ENCODE measurements around the gene EED. TPM values are rescaled to one million over a fixed set of nuclear protein-coding genes. Genes with fewer than 3 reads are reported as not detected.

EED gene, protein sequence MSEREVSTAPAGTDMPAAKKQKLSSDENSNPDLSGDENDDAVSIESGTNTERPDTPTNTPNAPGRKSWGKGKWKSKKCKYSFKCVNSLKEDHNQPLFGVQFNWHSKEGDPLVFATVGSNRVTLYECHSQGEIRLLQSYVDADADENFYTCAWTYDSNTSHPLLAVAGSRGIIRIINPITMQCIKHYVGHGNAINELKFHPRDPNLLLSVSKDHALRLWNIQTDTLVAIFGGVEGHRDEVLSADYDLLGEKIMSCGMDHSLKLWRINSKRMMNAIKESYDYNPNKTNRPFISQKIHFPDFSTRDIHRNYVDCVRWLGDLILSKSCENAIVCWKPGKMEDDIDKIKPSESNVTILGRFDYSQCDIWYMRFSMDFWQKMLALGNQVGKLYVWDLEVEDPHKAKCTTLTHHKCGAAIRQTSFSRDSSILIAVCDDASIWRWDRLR
- 66.7 TPM for polyA plus RNA-seq (2012; ENCODE audit: missing spikeins)

DNA sequence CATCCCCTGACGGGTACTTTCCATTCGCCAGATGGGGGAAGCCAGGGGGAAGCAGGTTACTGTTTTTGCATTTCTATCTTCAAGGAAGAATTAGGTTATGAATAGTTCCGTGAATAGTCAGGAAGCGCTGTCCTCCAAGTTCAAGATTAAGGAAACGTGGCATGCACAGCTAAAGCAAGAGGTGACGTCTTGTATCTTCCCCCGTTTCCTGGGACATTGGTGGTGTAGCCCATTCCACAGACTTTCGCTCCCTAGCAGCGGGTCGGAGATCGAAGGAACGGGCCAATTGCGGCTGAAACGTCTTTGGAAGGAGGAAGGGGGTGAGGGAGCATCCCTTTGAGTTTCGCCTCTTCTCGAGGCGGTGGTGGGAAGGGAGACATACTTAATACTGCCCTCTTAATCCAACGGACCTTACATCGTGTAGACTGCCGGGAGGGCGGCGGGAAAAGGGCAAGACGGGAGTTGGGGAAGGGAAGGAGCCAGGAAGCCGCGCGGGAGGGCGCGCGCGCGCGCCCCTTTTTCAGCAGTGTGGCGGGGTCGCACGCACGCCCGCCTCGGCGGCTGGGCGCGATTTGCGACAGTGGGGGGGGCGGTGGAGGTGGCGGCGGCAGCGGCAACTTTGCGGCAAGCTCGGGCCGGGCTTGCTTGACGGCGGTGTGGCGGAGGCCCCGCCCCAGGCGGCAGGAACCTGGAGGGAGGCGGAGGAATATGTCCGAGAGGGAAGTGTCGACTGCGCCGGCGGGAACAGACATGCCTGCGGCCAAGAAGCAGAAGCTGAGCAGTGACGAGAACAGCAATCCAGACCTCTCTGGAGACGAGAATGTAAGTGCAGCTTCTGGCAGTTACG is at the start of gene EED:
Gene EED (plus strand): TSS at position 232 of the 847 bp plus-strand sequence. CDS start 477 bp downstream, at position 709.
- DNase-seq (ENCODE audit: insufficient read length) (peak; percentile 60), FAIRE-seq (peak; percentile 97)
- TF ChIP-seq POLR2AphosphoS5 (IDR thresholded peaks at IDR 0.05; ENCODE audit: low read depth, low read length): peak; percentile 96
- peak; percentile 94 for TF ChIP-seq POLR2A (IDR thresholded peaks at IDR 0.05; ENCODE audit: low read depth, low read length)
- TF ChIP-seq TAF1 (IDR thresholded peaks at IDR 0.05; ENCODE audit: borderline replicate concordance, low read depth, low read length): peak; percentile 81

GRCh38 chr11:86194998-86195397 is 49.6 kb upstream of the EED start:
- DNase-seq (ENCODE audit: insufficient read length) (no peak), FAIRE-seq (no peak)
- TF ChIP-seq TAF1 (IDR thresholded peaks at IDR 0.05; ENCODE audit: borderline replicate concordance, low read depth, low read length) (no peak), POLR2AphosphoS5 (IDR thresholded peaks at IDR 0.05; ENCODE audit: low read depth, low read length) (no peak), POLR2A (IDR thresholded peaks at IDR 0.05; ENCODE audit: low read depth, low read length) (no peak)

DNA sequence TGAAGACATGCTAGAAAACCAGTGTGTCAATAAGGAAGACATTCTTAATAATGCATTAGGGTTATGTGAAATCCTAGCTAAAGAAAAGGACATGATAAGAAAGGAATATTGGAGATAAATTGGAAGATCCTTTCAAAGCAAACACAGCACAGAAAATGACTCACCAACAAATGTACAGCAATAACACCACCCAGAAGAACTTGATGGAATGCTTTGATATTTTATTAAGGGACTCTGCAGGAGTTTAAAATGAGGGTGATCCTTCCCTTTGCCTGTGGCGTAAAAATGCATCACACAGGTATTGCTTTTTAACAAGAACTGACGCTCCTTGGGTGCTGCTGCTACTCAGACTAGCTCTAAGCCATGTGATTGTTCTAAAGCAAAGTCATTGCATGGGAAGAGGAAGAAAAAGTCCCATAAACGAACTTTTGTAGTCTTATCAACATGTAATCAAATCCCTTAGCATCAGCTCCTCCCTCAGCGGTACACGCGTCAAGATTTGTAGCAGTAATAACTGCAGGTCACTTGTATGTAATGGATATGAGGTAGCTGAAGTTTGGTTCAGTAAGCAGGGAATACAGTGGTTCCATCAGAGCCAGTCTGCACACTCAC is 48.4 kb upstream of the EED start:
- DNase-seq (ENCODE audit: insufficient read length): no peak
- no peak for TF ChIP-seq POLR2AphosphoS5 (IDR thresholded peaks at IDR 0.05; ENCODE audit: low read depth, low read length)
- no peak for FAIRE-seq

GRCh38 chr11:86196913-86197312 is 47.6 kb upstream of the EED start:
- DNase-seq (ENCODE audit: insufficient read length): no peak
- no peak for TF ChIP-seq TAF1 (IDR thresholded peaks at IDR 0.05; ENCODE audit: borderline replicate concordance, low read depth, low read length)
- no peak for TF ChIP-seq POLR2AphosphoS5 (IDR thresholded peaks at IDR 0.05; ENCODE audit: low read depth, low read length)
- TF ChIP-seq POLR2A (IDR thresholded peaks at IDR 0.05; ENCODE audit: low read depth, low read length): no peak
- FAIRE-seq: no peak

- no peak for FAIRE-seq
- no peak for DNase-seq (ENCODE audit: insufficient read length)
- TF ChIP-seq POLR2AphosphoS5 (IDR thresholded peaks at IDR 0.05; ENCODE audit: low read depth, low read length) (no peak), POLR2A (IDR thresholded peaks at IDR 0.05; ENCODE audit: low read depth, low read length) (no peak), TAF1 (IDR thresholded peaks at IDR 0.05; ENCODE audit: borderline replicate concordance, low read depth, low read length) (no peak)
Measured at GRCh38 chr11:86197448-86197847, 47.1 kb upstream of the EED start.

DNA sequence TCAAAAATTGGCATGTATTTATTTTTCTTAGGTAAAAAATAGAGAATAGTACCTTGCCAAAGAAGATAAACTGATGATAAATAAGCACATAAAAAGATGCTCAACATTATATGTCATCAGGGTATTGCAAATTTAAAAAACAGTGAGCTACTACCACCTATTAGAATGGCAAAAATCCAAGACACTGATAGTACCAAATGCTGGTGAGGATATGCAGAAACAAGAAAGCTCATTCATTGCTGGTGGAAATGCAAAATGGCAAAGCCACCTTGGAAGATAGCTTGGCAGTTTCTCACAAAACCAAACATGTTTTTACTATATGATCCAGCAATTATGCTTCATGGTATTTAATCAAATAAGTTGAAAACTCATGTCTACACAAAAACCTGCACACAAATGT is 46.4 kb upstream of the EED start:
- DNase-seq (ENCODE audit: insufficient read length) (no peak), FAIRE-seq (no peak)
- no peak for TF ChIP-seq TAF1 (IDR thresholded peaks at IDR 0.05; ENCODE audit: borderline replicate concordance, low read depth, low read length)
- no peak for TF ChIP-seq POLR2A (IDR thresholded peaks at IDR 0.05; ENCODE audit: low read depth, low read length)
- TF ChIP-seq POLR2AphosphoS5 (IDR thresholded peaks at IDR 0.05; ENCODE audit: low read depth, low read length): no peak

DNA sequence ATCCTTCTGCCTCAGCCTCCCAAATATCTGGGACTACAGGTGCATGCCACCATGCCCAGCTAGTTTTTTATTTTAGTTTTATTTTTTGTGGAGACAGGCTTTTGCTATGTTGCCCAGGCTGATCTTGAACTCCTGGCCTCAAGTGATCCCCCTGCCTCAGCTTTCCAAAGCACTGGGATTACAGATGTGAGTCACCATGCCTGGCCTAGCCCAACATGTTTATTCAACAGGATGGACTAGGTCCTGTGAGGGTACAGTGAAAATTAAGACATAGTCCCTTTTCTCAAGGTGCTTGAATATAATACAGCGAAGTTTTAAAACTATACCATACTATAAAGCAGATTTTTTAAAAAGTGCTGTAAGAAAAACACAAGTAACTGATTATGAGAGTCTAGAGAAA is 45.2 kb upstream of the EED start:
- DNase-seq (ENCODE audit: insufficient read length) (no peak), FAIRE-seq (no peak)
- TF ChIP-seq POLR2A (IDR thresholded peaks at IDR 0.05; ENCODE audit: low read depth, low read length) (no peak), TAF1 (IDR thresholded peaks at IDR 0.05; ENCODE audit: borderline replicate concordance, low read depth, low read length) (no peak), POLR2AphosphoS5 (IDR thresholded peaks at IDR 0.05; ENCODE audit: low read depth, low read length) (no peak)

DNA sequence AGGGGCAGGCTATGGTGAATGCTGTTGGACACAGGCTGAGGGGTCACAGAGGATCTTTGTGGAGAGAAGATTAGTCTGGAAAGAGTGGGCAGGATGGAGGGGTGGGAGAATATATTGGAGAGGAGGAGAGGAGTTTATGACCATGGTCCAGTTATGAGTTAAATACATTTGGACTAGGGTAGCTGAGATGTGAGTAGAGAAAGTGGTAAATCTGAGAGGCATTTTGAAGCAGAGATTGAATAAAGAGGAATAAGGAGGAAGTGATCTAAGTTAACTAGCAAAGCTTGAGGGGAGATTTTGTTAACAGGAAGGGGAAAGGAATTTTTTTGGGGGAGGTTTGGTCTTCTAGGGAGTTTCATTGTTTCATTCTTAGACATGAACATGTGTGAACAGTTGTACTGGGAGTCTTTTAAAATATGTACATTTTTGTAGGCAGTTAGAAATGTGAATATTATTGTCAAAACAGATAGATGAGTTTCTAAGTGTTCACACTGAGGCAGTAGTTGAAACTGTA is 43.1 kb upstream of the EED start:
- FAIRE-seq (no peak), DNase-seq (ENCODE audit: insufficient read length) (no peak)
- TF ChIP-seq TAF1 (IDR thresholded peaks at IDR 0.05; ENCODE audit: borderline replicate concordance, low read depth, low read length): no peak
- no peak for TF ChIP-seq POLR2A (IDR thresholded peaks at IDR 0.05; ENCODE audit: low read depth, low read length)
- no peak for TF ChIP-seq POLR2AphosphoS5 (IDR thresholded peaks at IDR 0.05; ENCODE audit: low read depth, low read length)

GRCh38 chr11:86202013-86202336 is 42.6 kb upstream of the EED start:
- FAIRE-seq: peak; percentile 67
- TF ChIP-seq POLR2A (IDR thresholded peaks at IDR 0.05; ENCODE audit: low read depth, low read length) (no peak), POLR2AphosphoS5 (IDR thresholded peaks at IDR 0.05; ENCODE audit: low read depth, low read length) (no peak), TAF1 (IDR thresholded peaks at IDR 0.05; ENCODE audit: borderline replicate concordance, low read depth, low read length) (no peak)
- DNase-seq (ENCODE audit: insufficient read length): no peak

- DNase-seq (ENCODE audit: insufficient read length) (no peak), FAIRE-seq (no peak)
- TF ChIP-seq POLR2AphosphoS5 (IDR thresholded peaks at IDR 0.05; ENCODE audit: low read depth, low read length) (no peak), POLR2A (IDR thresholded peaks at IDR 0.05; ENCODE audit: low read depth, low read length) (no peak), TAF1 (IDR thresholded peaks at IDR 0.05; ENCODE audit: borderline replicate concordance, low read depth, low read length) (no peak)
Measured at GRCh38 chr11:86204356-86204755, 40.2 kb upstream of the EED start.
